ENCODE data around the gene LRCH4.
A peak's percentile ranks its signal among the peaks of the same experiment; 100 is the strongest.

LRCH4 gene

GRCh38 chr7:100604976-100605911, 19.3 kb upstream of the LRCH4 start:
- no peak for DNase-seq (ENCODE audit: low read depth)

- DNase-seq (ENCODE audit: low read depth), result peak; percentile 58
Measured at GRCh38 chr7:100604028-100604975, 18.4 kb upstream of the LRCH4 start.

GRCh38 chr7:100603726-100604027, 17.7 kb upstream of the LRCH4 start:
- DNase-seq (ENCODE audit: low read depth), result no peak

GRCh38 chr7:100602889-100603725, 17.2 kb upstream of the LRCH4 start:
- DNase-seq (ENCODE audit: low read depth), result no peak

- no peak for DNase-seq (ENCODE audit: low read depth)
Measured at GRCh38 chr7:100600730-100601038, 14.8 kb upstream of the LRCH4 start.

- no peak for DNase-seq (ENCODE audit: low read depth)
Measured at GRCh38 chr7:100599911-100600729, 14.2 kb upstream of the LRCH4 start.

GRCh38 chr7:100598425-100598824, 12.5 kb upstream of the LRCH4 start:
- no peak for DNase-seq (ENCODE audit: low read depth)

- no peak for DNase-seq (ENCODE audit: low read depth)
Measured at GRCh38 chr7:100595188-100595587, 9.3 kb upstream of the LRCH4 start.

- no peak for DNase-seq (ENCODE audit: low read depth)
Measured at GRCh38 chr7:100591596-100591995, 5.7 kb upstream of the LRCH4 start.

- DNase-seq (ENCODE audit: low read depth), result no peak
Measured at GRCh38 chr7:100590077-100590737, 4.3 kb upstream of the LRCH4 start.

- DNase-seq (ENCODE audit: low read depth), result no peak
Measured at GRCh38 chr7:100589341-100589947, 3.5 kb upstream of the LRCH4 start.

- no peak for DNase-seq (ENCODE audit: low read depth)
Measured at GRCh38 chr7:100588438-100588837, 2.5 kb upstream of the LRCH4 start.

GRCh38 chr7:100586266-100587025, 517 bp upstream of the LRCH4 start, which contains the start of gene FBXO24:
FBXO24 (plus strand) TSS chr7:100586328; CDS start chr7:100586626, 298 bp downstream.
- peak; percentile 99 for DNase-seq (ENCODE audit: low read depth)

- no peak for DNase-seq (ENCODE audit: low read depth)
Measured at GRCh38 chr7:100584683-100585510, 1.0 kb downstream of the LRCH4 start.

GRCh38 chr7:100584054-100584682, 1.8 kb downstream of the LRCH4 start:
- DNase-seq (ENCODE audit: low read depth), result no peak

- peak; percentile 33 for DNase-seq (ENCODE audit: low read depth)
Measured at GRCh38 chr7:100583132-100584053, 2.5 kb downstream of the LRCH4 start.

GRCh38 chr7:100582650-100583049, 3.3 kb downstream of the LRCH4 start:
- DNase-seq (ENCODE audit: low read depth), result no peak

Measured in T follicular helper cell (primary cell).